ENCODE data around the gene TSEN2. TPM values are rescaled to one million over a fixed set of nuclear protein-coding genes. Genes with fewer than 3 reads are reported as not detected.

The TSEN2 gene
- total RNA-seq = 10 to 100 TPM in 1 of 2 donors, 1 to 10 TPM in 1; 8.7 to 11.8 TPM

GRCh38 chr3:12484198-12484982, at the start of gene TSEN2:
Gene TSEN2, plus strand, starts transcription at chr3:12484480. Its CDS starts 5,321 bp downstream, at chr3:12489801.
- H3K36me3 Mint-ChIP-seq (ENCODE audit: insufficient read depth in 2 of 2) = peaks cover 0 to 1% of the 10 kb centered on the region in 2 donors
- H3K9me3 Mint-ChIP-seq = no peaks in the 10 kb centered on the region
- H3K4me3 Mint-ChIP-seq = peak within 1 kb of the TSS; percentile 98 to 99
- peak; percentile 97 for ATAC-seq (replicated peaks in 1 of 2)
- H3K4me1 Mint-ChIP-seq (ENCODE audit: low read depth) = peaks cover 53% of the 10 kb centered on the region
- DNase-seq = peak; percentile 95 to 98
- peak within 1 kb of the TSS; percentile 96 for H3K27ac Mint-ChIP-seq
- no peaks in the 10 kb centered on the region for H3K27me3 Mint-ChIP-seq (ENCODE audit: low read depth)

- Mint-ChIP-seq H3K9me3 (no peaks in the 10 kb centered on the region), H3K27ac (no peak overlapping the region), H3K27me3 (ENCODE audit: low read depth) (peaks cover 21% of the 10 kb centered on the region), H3K36me3 (ENCODE audit: insufficient read depth in 2 of 2) (no peaks in the 10 kb centered on the region), H3K4me3 (no peak overlapping the region), H3K4me1 (ENCODE audit: low read depth) (no peaks in the 10 kb centered on the region)
- DNase-seq (no peak), ATAC-seq (replicated peaks in 1 of 2) (no peak)
Measured at GRCh38 chr3:12436514-12437220, 47.6 kb upstream of the TSEN2 start.

DNA sequence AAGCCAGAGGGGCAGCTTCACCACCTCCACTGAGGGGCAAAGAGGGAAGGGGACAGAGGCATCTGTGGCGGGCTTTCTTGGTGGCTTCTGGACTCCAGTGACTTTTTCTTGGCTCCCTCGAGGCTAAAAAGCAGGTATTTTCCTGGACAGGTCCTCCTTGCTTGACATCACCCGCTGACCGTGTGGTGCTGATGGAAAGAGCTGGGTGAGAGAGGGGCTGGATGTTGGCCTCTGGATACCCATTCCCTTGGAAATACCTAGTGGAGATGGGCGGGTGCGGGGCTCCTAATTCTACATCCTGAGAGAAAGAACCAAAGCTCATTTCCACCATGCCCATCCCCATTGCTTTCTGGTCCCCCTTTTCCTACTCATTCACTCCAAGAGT, 47.1 kb upstream of the TSEN2 start:
- Mint-ChIP-seq H3K27me3 (ENCODE audit: low read depth) (peaks cover 21% of the 10 kb centered on the region), H3K27ac (no peak overlapping the region)
- ATAC-seq (replicated peaks in 1 of 2) = no peak

GRCh38 chr3:12437861-12438260, 46.4 kb upstream of the TSEN2 start:
- ATAC-seq (replicated peaks in 1 of 2) (no peak), DNase-seq (no peak)
- H3K4me1 Mint-ChIP-seq (ENCODE audit: low read depth) = no peaks in the 10 kb centered on the region
- peaks cover 24% of the 10 kb centered on the region for H3K27me3 Mint-ChIP-seq (ENCODE audit: low read depth)
- H3K4me3 Mint-ChIP-seq = no peak overlapping the region
- no peaks in the 10 kb centered on the region for H3K36me3 Mint-ChIP-seq (ENCODE audit: insufficient read depth in 2 of 2)
- H3K27ac Mint-ChIP-seq = no peak overlapping the region
- H3K9me3 Mint-ChIP-seq = no peaks in the 10 kb centered on the region

More for the DNA sequence above, 47.1 kb upstream of the TSEN2 start:
- no peaks in the 10 kb centered on the region for H3K36me3 Mint-ChIP-seq (ENCODE audit: insufficient read depth in 2 of 2)
- H3K9me3 Mint-ChIP-seq = no peaks in the 10 kb centered on the region
- no peaks in the 10 kb centered on the region for H3K4me1 Mint-ChIP-seq (ENCODE audit: low read depth)
- DNase-seq = no peak
- no peak overlapping the region for H3K4me3 Mint-ChIP-seq

DNA sequence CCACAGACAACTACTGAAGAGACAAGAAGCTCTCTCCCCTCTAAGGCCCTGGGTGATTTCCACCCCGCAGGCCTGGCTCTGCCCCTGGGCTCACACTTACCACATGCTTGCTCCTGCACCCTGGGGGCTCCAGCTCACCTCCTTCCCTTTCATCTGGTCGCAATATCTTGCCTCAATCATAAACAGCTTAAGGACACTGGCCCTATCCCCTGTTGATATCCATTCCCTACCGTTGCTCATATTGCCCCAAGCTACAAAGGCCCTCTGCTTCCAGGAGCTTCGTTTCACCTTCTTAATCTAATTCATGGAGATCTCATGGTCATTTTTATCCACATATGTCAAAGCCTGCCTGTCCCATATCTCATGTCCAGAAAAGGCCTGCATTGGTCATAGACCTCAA, 46.0 kb upstream of the TSEN2 start:
- ATAC-seq (replicated peaks in 1 of 2) (no peak), DNase-seq (no peak)
- Mint-ChIP-seq H3K4me3 (no peak overlapping the region), H3K27me3 (ENCODE audit: low read depth) (peaks cover 29% of the 10 kb centered on the region), H3K4me1 (ENCODE audit: low read depth) (no peaks in the 10 kb centered on the region), H3K36me3 (ENCODE audit: insufficient read depth in 2 of 2) (no peaks in the 10 kb centered on the region), H3K9me3 (no peaks in the 10 kb centered on the region), H3K27ac (no peak overlapping the region)

- ATAC-seq (replicated peaks in 1 of 2) (no peak), DNase-seq (no peak)
- Mint-ChIP-seq H3K27ac (no peak overlapping the region), H3K4me1 (ENCODE audit: low read depth) (no peaks in the 10 kb centered on the region), H3K4me3 (no peak overlapping the region), H3K9me3 (no peaks in the 10 kb centered on the region), H3K27me3 (ENCODE audit: low read depth) (peaks cover 35% of the 10 kb centered on the region), H3K36me3 (ENCODE audit: insufficient read depth in 2 of 2) (no peaks in the 10 kb centered on the region)
Measured at GRCh38 chr3:12439161-12439940, 44.9 kb upstream of the TSEN2 start.

DNA sequence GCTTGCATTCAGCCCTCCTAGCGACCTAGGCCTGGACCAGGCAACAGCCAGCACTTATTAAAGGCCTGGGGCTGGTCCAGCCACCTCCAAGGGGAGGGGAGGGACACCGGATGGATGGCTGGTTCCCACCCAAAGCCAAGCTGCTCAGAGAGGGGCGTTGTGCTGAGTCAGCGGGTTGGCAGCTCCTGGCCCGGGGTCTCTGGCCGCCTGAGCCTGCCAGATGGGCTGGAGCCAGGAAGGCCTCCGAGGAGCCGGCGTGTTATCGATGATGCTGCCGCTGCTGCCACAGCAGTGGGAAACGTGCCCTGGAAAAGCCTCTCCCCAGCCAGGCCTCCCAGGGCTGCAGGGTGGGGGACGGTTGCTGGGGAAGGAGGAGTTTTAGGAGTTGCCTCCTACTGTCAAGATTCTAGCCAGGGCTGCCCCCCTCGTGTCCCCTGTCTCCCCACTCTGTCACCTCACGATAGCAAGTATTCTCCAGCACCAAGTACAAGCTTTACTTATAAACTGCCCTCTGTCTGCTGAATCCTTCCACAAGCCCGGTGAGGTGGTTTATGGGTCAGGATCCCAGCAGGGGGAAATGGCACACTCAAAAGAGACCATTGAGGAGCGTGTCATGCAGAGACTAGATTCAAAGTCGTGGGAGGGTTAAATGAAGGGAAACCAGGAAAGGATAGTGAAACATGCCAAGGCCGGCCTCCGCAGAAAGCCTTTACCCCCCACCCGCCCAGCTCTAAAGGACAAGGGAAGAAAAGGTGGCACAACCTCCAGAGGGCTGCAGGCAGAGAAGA, 43.2 kb upstream of the TSEN2 start:
- Mint-ChIP-seq H3K36me3 (ENCODE audit: insufficient read depth in 2 of 2) (no peaks in the 10 kb centered on the region), H3K4me3 (no peak overlapping the region), H3K27ac (no peak overlapping the region), H3K27me3 (ENCODE audit: low read depth) (peaks cover 39% of the 10 kb centered on the region), H3K9me3 (no peaks in the 10 kb centered on the region), H3K4me1 (ENCODE audit: low read depth) (no peaks in the 10 kb centered on the region)
- ATAC-seq (replicated peaks in 1 of 2) (no peak), DNase-seq (no peak)

- Mint-ChIP-seq H3K27ac (no peak overlapping the region), H3K27me3 (ENCODE audit: low read depth) (peaks cover 29% of the 10 kb centered on the region), H3K9me3 (no peaks in the 10 kb centered on the region), H3K36me3 (ENCODE audit: insufficient read depth in 2 of 2) (no peaks in the 10 kb centered on the region), H3K4me1 (ENCODE audit: low read depth) (no peaks in the 10 kb centered on the region), H3K4me3 (no peak overlapping the region)
- DNase-seq (no peak), ATAC-seq (replicated peaks in 1 of 2) (no peak)
Measured at GRCh38 chr3:12442654-12443501, 41.4 kb upstream of the TSEN2 start.

- peaks cover 29% of the 10 kb centered on the region for H3K27me3 Mint-ChIP-seq (ENCODE audit: low read depth)
- H3K4me3 Mint-ChIP-seq = no peak overlapping the region
- no peak overlapping the region for H3K27ac Mint-ChIP-seq
- ATAC-seq (replicated peaks in 1 of 2) = no peak
- no peaks in the 10 kb centered on the region for H3K36me3 Mint-ChIP-seq (ENCODE audit: insufficient read depth in 2 of 2)
- H3K9me3 Mint-ChIP-seq = no peaks in the 10 kb centered on the region
- no peak for DNase-seq
- no peaks in the 10 kb centered on the region for H3K4me1 Mint-ChIP-seq (ENCODE audit: low read depth)
Measured at GRCh38 chr3:12443781-12444522, 40.3 kb upstream of the TSEN2 start.

DNA sequence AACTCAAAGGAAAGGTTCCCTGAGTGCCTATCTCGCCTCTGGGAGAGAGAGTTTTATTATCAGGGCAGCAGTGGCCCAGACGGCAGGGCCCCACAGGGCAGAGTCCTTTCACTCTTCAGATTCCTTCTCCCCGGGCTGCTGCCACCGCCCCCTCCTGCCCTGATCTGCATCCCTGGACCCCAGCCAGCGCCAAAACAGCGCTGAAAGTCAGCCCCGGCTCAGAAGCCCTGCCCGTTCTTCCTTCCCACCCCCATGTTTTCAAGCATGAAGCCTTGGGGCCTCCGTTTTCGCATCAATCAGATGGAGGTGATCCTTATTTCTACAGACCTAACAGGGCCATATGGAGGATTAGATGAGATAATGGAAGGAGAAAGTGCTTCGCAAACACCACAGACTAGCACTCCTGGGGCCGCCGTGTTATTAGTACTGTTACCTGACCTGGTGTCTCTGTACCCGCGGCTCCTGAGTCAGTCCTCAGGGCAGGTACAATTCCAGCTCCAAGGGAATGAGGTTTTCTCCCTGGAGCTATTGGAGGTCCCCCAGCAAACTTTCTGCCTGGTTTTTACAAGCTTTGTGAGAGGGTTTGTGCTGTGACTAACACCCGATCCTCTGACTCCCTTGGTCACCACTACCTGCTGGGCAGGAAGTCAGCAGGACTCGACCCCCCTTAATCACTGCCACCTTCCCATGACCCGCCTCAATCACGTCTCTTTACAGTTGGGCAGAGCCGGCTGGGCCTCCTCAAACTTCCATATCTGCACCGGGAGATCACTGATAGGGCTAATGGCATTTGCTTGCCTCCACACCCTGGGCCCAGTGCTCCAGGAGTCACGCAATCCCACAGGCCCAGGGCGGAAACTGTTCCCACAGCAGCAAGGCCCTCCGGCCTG, 39.5 kb upstream of the TSEN2 start:
- ATAC-seq (replicated peaks in 1 of 2) (no peak), DNase-seq (no peak)
- Mint-ChIP-seq H3K27me3 (ENCODE audit: low read depth) (peaks cover 29% of the 10 kb centered on the region), H3K36me3 (ENCODE audit: insufficient read depth in 2 of 2) (no peaks in the 10 kb centered on the region), H3K27ac (no peak overlapping the region), H3K9me3 (no peaks in the 10 kb centered on the region), H3K4me1 (ENCODE audit: low read depth) (no peaks in the 10 kb centered on the region), H3K4me3 (no peak overlapping the region)
